ENCODE results near the gene KCNN1. TPM values are rescaled to one million over a fixed set of nuclear protein-coding genes. Genes with fewer than 3 reads are reported as not detected.

Gene KCNN1
- total RNA-seq, 1 experiment from 2014 or later, result 9.2 TPM

DNA sequence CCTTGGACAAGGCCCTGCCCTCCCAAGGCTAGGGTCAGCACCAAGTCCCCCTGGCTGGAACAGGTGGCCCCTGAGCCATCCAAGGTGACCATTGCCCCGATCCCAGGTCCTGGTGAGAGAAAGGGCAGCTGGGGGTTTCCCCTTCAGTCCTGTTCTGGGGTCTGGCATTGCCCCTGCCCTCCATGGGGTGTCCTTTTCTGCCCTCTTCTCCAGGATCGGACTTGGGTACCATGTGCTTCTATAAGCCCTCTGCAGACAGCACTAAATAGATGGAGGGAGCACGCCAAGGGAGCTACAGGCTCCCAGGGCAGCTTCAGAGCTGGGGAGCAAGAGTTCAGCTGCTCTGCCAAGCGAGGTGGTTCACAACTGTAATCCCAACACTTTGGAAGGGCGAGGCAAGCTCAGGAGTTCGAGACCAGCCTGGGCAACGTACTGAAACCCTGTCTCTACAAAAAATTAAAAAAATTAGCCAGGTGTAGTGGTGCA is 13.5 kb upstream of the KCNN1 start:
- TF ChIP-seq, protein P1, sequence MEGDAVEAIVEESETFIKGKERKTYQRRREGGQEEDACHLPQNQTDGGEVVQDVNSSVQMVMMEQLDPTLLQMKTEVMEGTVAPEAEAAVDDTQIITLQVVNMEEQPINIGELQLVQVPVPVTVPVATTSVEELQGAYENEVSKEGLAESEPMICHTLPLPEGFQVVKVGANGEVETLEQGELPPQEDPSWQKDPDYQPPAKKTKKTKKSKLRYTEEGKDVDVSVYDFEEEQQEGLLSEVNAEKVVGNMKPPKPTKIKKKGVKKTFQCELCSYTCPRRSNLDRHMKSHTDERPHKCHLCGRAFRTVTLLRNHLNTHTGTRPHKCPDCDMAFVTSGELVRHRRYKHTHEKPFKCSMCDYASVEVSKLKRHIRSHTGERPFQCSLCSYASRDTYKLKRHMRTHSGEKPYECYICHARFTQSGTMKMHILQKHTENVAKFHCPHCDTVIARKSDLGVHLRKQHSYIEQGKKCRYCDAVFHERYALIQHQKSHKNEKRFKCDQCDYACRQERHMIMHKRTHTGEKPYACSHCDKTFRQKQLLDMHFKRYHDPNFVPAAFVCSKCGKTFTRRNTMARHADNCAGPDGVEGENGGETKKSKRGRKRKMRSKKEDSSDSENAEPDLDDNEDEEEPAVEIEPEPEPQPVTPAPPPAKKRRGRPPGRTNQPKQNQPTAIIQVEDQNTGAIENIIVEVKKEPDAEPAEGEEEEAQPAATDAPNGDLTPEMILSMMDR (conservative IDR thresholded peaks at IDR 0.05), result no peak
- Histone ChIP-seq H3T11ph (ENCODE audit: low read length) (no peak overlapping the region), H2AFZ (ENCODE audit: low read length) (no peak overlapping the region), H4K91ac (ENCODE audit: insufficient read length, low read depth, low read length) (no peak overlapping the region), H3K4ac (ENCODE audit: low read depth, low read length) (no peak overlapping the region), H3K79me1 (ENCODE audit: insufficient read depth, low read depth, low read length, poor library complexity, severe bottlenecking) (no peaks in the 10 kb centered on the region), H2BK15ac (ENCODE audit: low read depth, low read length) (no peak overlapping the region), H3K4me1 (ENCODE audit: insufficient read depth, low read length) (peaks cover 1% of the 10 kb centered on the region; the same call in 1 of the 2 replicates), H3K4me2 (ENCODE audit: insufficient read depth, insufficient read length, low read length) (no peak overlapping the region), H2BK12ac (ENCODE audit: insufficient read length, low read depth, low read length) (no peak overlapping the region), H2BK20ac (ENCODE audit: low read depth, low read length, poor library complexity, severe bottlenecking) (no peak overlapping the region), H3K79me2 (ENCODE audit: insufficient read depth, low read length) (no peaks in the 10 kb centered on the region), H4K5ac (ENCODE audit: insufficient read length, low read depth, low read length) (no peak overlapping the region), H3K23ac (ENCODE audit: insufficient read length, low read depth, low read length) (no peak overlapping the region), H3K14ac (ENCODE audit: insufficient read depth, low read length) (no peak overlapping the region), H2BK120ac (ENCODE audit: low read depth, low read length, poor library complexity, severe bottlenecking) (no peak overlapping the region), H4K20me1 (ENCODE audit: control insufficient read depth, insufficient read depth, insufficient read length) (no peaks in the 10 kb centered on the region), H3K27ac (ENCODE audit: insufficient read length, low read depth, low read length) (no peak overlapping the region), H3K23me2 (ENCODE audit: insufficient read length, low read depth, low read length, poor library complexity, severe bottlenecking) (peaks cover 35% of the 10 kb centered on the region), H3K9ac (ENCODE audit: extremely low read depth, insufficient read length, low read length) (no peak overlapping the region), H4K8ac (replicated peaks; ENCODE audit: insufficient read length, low read depth, low read length) (no peak overlapping the region), H3K18ac (ENCODE audit: insufficient read length, low read depth, low read length) (no peak overlapping the region), H3K27me3 (ENCODE audit: insufficient read depth, low read length) (peaks cover 27% of the 10 kb centered on the region; the same call in 1 of the 2 replicates), H2BK5ac (ENCODE audit: insufficient read length, low read length) (no peak overlapping the region), H3K9me3 (ENCODE audit: control insufficient read depth, low read depth, low read length) (no peaks in the 10 kb centered on the region), H2AK5ac (ENCODE audit: insufficient read length, low read length) (no peak overlapping the region), H3K56ac (ENCODE audit: insufficient read length, low read depth, low read length) (no peak overlapping the region)
- Mint-ChIP-seq H3K9me3 (no peaks in the 10 kb centered on the region), H3K4me3 (peak overlapping the region; percentile 31 to 81; a peak in 2 of 5 replicates), H3K27ac (no peak overlapping the region), H3K27me3 (ENCODE audit: low read depth) (peaks cover 81% of the 10 kb centered on the region), H3K36me3 (ENCODE audit: insufficient read depth in 1 of 3, low read depth in 3 of 3) (no peaks in the 10 kb centered on the region; a peak in 2 of 7 replicates), H3K4me1 (peaks cover 28 to 38% of the 10 kb centered on the region in 2 experiments)
- WGBS (ENCODE audit: extremely low coverage, insufficient read length, low lambda C conversion rate), result no CpG with 5 or more reads among the region's 7 CpGs
- DNase-seq, result peak; percentile 27

Data from H9 (cell line).